Peyer's patch (tissue), 4 donors: Measurements from ENCODE around the gene ATMIN. TPM values are rescaled to one million over a fixed set of nuclear protein-coding genes. Genes with fewer than 3 reads are reported as not detected.

ENCODE experiments used
- DNase-seq, 3 donors: peaks; one replicate each; pipeline ENCODE4 v3.0.0-alpha.2; 2017 to 2019
- H3K27ac ChIP-seq, 4 donors: fragments of 200-600 bp; sonication (generic); one replicate each; pipeline ENCODE4 v1.5.1; 2016 to 2019
- H3K27me3 ChIP-seq, 2 donors: fragments of 200-600 bp; sonication (generic); one replicate each; pipeline ENCODE4 v1.5.1; 2019
- H3K36me3 ChIP-seq, 3 donors: fragments of 200-600 bp; sonication (generic); one replicate each; pipeline ENCODE4 v1.5.1; 2016 to 2019
- H3K4me1 ChIP-seq, 4 donors: fragments of 200-600 bp; sonication (generic); one replicate each; pipeline ENCODE4 v1.5.1; 2016 to 2019
- H3K4me3 ChIP-seq, 4 donors: fragments of 200-600 bp; sonication (generic); 1 replicate in 3 of 4; 2 replicates in 1 of 4; pipeline ENCODE4 v1.5.1; 2016 to 2019; ENCODE audit warnings: mild to moderate bottlenecking in 1 of 4
- H3K9me3 ChIP-seq, 4 donors: fragments of 200-600 bp; sonication (generic); one replicate each; pipeline ENCODE4 v1.5.1; 2016 to 2019; ENCODE audit warnings: mild to moderate bottlenecking in 1 of 4
- CTCF ChIP-seq, 6 experiments: fragments of 450-650 bp in 4 of 6; fragments of 200-600 bp in 2 of 6; sonication (generic) in 1 of 6; IDR thresholded peaks; one replicate each; pipeline ENCODE4 v1.5.1; 2017 to 2019; ENCODE audit warnings: antibody characterized with exemption in 6 of 6, mild to moderate bottlenecking in 3 of 6, moderate library complexity in 1 of 6
- POLR2A ChIP-seq, 2 donors: fragments of 450-650 bp; IDR thresholded peaks; one replicate each; pipeline ENCODE4 v1.5.1; 2017; ENCODE audit warnings: antibody characterized with exemption in 2 of 2, mild to moderate bottlenecking in 2 of 2, moderate library complexity in 2 of 2
- total RNA-seq, 4 donors: library from RNA; depleted of rRNA; stranded (reverse); fragments of >200 nt; gene quantifications; one replicate each; pipeline ENCODE4 v1.1.0, GENCODE V29; 2016

Gene ATMIN
- total RNA-seq, 4 donors from 2014 or later = 25.6 to 37.0 (median 32.6) TPM

DNA sequence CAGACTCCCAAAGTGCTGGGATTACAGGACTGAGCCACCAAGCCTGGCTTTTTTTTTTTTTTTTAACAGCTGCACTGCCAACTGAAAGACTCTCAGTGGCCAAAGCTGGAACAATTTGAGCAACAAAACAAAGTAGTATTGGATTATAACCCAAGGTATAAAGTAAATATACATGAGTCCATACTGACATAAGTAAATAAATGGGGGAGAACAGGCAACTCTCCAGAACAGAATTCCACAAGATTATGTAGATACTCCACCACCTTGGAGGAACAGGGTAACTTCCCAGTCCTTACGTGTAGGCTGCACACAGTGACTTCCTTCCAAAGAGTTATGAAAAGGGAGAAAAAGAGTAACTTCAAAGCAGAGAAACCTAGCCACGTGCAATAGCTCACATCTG, 44.7 kb upstream of the ATMIN start:
- no peak for DNase-seq
- no peak for TF ChIP-seq POLR2A (IDR thresholded peaks at IDR 0.05)
- no peak for TF ChIP-seq CTCF (IDR thresholded peaks at IDR 0.05)

GRCh38 chr16:80991792-80992430, 43.7 kb upstream of the ATMIN start:
- Histone ChIP-seq H3K27ac (no peak overlapping the region), H3K4me1 (no peaks in the 10 kb centered on the region), H3K4me3 (no peak overlapping the region), H3K36me3 (no peaks in the 10 kb centered on the region), H3K27me3 (no peaks in the 10 kb centered on the region), H3K9me3 (no peaks in the 10 kb centered on the region)
- no peak for DNase-seq
- TF ChIP-seq CTCF (IDR thresholded peaks at IDR 0.05) (no peak), POLR2A (IDR thresholded peaks at IDR 0.05) (no peak)

More for the DNA sequence above, 44.7 kb upstream of the ATMIN start:
- H3K27me3 ChIP-seq = no peaks in the 10 kb centered on the region
- H3K4me3 ChIP-seq = no peak overlapping the region
- no peaks in the 10 kb centered on the region for H3K36me3 ChIP-seq
- H3K4me1 ChIP-seq = no peaks in the 10 kb centered on the region
- no peaks in the 10 kb centered on the region for H3K9me3 ChIP-seq
- H3K27ac ChIP-seq = no peak overlapping the region

DNA sequence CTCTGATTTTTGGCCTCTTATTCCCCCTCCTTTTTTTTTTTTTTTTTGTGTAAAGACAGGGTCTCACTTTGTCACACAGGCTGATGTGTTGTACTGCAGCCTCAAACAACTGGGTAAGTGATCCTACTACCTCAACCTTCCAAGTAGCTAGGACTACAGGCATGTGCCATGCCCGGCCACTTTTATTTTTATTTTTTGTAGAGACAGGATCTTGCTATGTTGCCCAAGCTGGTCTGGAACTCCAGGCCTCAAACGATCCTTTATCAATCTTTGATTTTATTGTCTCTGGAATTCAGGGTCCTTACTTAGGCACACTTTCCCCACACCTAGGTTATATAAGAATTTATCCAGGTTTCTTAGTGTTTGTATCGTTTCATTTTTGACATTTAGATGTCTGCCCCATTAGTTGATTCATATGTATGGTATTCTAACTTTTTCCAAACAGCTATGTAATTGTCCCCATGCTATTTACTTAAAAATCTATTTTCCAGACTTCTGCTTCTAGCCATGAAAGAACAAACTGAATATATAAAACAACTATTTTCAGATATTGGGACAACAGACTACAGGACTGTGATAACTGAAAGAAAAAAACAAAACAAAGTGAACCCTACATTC, 42.9 kb upstream of the ATMIN start:
- no peak for TF ChIP-seq POLR2A (IDR thresholded peaks at IDR 0.05)
- no peak for TF ChIP-seq CTCF (IDR thresholded peaks at IDR 0.05)
- Histone ChIP-seq H3K4me1 (no peaks in the 10 kb centered on the region), H3K27me3 (no peaks in the 10 kb centered on the region), H3K27ac (no peak overlapping the region), H3K36me3 (no peaks in the 10 kb centered on the region), H3K4me3 (no peak overlapping the region), H3K9me3 (no peaks in the 10 kb centered on the region)
- DNase-seq = no peak

DNA sequence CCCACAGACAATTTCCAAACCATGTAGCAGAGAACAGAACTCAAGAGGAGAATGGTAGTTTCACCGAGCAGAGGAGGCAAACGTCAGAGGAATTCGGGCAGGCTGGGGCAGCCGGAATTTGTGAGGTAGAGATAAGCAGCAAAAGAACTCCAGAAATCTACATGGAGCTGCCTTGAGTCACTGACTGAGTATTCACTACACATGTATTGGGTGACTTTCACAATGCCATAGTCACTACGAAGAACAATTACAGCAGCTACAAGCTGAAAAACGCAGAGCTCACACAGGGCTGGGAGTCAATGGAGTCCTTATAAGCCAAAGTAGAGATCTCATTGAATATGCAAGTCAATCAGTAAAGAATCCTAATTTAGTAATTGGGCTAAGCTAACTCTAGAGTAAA, 42.3 kb upstream of the ATMIN start:
- Histone ChIP-seq H3K4me3 (no peak overlapping the region), H3K27ac (no peak overlapping the region), H3K27me3 (no peaks in the 10 kb centered on the region), H3K4me1 (peaks cover 0 to 4% (median 0%) of the 10 kb centered on the region in 4 donors), H3K9me3 (no peaks in the 10 kb centered on the region), H3K36me3 (no peaks in the 10 kb centered on the region)
- TF ChIP-seq CTCF (IDR thresholded peaks at IDR 0.05) (no peak), POLR2A (IDR thresholded peaks at IDR 0.05) (no peak)
- no peak for DNase-seq

GRCh38 chr16:80993834-80994233, 41.8 kb upstream of the ATMIN start:
- no peak for DNase-seq
- H3K4me3 ChIP-seq = no peak overlapping the region
- peaks cover 0 to 4% (median 0%) of the 10 kb centered on the region in 4 donors for H3K4me1 ChIP-seq
- H3K36me3 ChIP-seq = no peaks in the 10 kb centered on the region
- H3K9me3 ChIP-seq = no peaks in the 10 kb centered on the region
- H3K27ac ChIP-seq = no peak overlapping the region
- no peak for TF ChIP-seq POLR2A (IDR thresholded peaks at IDR 0.05)
- no peak for TF ChIP-seq CTCF (IDR thresholded peaks at IDR 0.05)
- no peaks in the 10 kb centered on the region for H3K27me3 ChIP-seq
